GM18502 (cell line): ENCODE results near the gene TMEM253.

Experiments used
- ATAC-seq: cut with Tn5 transposase; IDR thresholded peaks from one replicate; pipeline ENCODE4 v1.9.1; 2021; ENCODE audit warnings: mild to moderate bottlenecking; ENCODE audit not compliant: unreplicated experiment, poor library complexity

TMEM253 gene

DNA sequence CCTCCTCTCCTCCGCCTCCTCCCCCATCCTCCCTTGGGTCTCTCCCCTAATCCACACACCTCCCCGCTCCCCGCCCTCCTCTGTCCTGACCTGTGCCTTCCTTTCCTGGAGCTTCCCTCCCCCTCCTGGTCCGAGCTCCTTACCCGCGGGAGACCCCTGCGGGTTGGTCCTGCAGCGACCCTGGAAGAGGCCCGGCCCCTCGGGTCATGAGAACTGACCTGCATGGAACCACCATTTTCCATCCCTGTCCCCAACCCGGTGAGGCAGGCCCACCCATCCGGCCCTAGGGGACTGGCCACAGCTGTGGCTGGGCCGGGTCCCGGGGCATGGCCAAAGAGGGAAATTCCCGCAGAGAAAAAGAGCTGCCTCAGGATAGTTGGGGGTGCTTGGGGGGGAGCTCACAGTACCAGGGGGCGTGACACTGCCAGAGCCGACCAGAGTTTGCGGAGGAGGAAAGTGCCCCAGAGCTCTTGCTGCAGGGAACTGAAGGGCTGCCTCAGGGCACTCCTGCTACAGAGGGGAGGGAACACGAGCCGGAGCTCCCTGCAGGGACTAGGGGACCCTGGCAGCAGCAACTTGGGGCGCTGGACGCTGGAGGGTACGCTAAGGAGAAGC is 30.1 kb upstream of the TMEM253 start:
- no peak for ATAC-seq

DNA sequence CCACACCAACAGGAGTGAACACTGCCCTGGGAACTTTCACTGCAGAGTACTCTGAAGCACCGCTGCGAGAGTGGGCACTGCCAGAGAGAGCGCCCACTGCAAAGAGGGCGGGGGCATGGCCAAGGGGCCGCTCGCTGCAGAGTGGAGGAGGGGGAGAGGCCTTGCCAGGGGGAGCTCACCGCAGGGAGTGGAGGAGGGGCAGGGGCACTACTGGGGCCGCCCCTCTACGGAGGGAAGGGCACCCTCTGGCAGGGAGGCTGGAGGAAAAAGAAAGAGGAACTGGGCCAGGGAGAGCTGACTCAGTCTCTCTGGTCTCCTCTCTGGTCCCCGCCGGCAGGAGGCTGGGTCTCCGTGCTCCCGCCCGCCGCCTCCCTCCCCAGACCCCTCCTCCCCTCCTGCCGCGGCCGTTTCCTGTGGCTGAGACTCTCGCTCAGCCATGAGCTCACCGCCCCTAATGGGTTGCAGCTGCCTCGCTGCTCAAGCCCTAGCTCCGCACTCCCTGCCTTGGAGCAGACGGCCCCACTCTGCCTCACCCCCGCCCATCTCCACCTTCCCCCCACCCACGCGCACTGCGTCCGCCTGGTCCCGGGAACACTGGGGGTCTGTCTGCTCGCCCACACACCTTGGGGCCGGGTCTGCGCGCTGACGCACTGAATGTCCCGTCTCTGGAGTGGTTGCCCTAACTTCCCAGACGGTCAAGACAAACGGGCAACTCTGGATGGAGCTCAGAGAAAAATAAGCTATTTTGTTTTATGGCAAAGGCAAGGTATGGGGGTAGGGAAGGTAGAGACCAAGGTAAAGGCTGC is 29.4 kb upstream of the TMEM253 start:
- ATAC-seq = peak; percentile 78

DNA sequence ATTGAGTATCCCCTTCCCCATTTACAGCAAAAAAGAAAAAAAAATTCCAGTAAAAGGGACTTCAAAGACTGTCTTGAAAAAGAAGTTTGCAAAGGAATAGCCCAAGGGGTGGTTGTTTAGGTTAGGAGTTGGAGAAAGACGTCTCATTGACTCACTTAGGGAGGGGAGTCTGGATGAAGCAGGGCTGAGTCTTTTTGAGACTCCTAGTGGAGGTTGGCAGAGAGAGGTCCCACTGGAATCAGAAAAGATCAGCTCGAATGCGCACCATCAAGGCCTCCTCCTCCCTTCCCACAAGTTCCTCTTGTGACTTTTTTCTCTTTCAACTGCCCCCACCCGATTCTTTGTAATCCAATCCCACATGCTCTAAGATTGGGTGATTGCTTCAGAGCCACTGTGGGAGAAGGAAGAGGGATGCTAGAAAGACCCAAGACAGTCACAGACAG is 28.8 kb upstream of the TMEM253 start:
- no peak for ATAC-seq

DNA sequence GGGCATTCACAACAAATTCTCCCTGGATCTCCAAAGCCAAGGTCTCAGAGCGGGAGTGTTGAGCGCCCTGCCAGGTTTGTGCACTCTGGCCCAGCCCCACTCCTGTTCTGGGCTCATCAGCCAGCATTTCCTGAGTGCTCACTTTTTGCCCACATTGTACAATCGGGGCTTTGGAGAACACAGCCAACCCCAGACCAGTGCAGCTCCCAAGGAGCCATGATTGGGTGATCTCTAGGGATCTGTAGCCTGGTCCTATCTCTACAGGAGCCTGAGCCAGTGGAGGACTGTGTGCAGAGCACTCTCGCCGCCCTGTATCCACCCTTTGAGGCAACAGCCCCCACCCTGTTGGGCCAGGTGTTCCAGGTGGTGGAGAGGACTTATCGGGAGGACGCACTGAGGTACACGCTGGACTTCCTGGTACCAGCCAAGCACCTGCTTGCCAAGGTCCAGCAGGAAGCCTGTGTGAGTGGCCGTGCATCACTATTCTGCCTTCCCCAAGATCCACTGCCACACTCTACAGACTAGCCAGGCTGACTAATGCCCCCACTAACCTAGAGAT is 28.0 kb upstream of the TMEM253 start:
- no peak for ATAC-seq

DNA sequence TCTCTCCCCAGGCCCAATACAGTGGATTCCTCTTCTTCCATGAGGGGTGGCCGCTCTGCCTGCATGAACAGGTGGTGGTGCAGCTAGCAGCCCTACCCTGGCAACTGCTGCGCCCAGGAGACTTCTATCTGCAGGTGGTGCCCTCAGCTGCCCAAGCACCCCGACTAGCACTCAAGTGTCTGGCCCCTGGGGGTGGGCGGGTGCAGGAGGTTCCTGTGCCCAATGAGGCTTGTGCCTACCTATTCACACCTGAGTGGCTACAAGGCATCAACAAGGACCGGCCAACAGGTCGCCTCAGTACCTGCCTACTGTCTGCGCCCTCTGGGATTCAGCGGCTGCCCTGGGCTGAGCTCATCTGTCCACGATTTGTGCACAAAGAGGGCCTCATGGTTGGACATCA is 26.9 kb upstream of the TMEM253 start:
- no peak for ATAC-seq

DNA sequence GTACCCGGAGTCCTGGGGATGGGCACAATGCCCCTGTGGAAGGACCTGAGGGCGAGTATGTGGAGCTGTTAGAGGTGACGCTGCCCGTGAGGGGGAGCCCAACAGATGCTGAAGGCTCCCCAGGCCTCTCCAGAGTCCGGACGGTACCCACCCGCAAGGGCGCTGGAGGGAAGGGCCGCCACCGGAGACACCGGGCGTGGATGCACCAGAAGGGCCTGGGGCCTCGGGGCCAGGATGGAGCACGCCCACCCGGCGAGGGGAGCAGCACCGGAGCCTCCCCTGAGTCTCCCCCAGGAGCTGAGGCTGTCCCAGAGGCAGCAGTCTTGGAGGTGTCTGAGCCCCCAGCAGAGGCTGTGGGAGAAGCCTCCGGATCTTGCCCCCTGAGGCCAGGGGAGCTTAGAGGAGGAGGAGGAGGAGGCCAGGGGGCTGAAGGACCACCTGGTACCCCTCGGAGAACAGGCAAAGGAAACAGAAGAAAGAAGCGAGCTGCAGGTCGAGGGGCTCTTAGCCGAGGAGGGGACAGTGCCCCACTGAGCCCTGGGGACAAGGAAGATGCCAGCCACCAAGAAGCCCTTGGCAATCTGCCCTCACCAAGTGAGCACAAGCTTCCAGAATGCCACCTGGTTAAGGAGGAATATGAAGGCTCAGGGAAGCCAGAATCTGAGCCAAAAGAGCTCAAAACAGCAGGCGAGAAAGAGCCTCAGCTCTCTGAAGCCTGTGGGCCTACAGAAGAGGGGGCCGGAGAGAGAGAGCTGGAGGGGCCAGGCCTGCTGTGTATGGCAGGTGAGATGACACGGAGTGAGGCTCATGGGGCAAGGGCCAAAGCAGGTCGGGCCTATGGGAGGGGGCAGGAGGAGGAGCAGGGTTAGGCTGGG is 26.2 kb upstream of the TMEM253 start:
- no peak for ATAC-seq

DNA sequence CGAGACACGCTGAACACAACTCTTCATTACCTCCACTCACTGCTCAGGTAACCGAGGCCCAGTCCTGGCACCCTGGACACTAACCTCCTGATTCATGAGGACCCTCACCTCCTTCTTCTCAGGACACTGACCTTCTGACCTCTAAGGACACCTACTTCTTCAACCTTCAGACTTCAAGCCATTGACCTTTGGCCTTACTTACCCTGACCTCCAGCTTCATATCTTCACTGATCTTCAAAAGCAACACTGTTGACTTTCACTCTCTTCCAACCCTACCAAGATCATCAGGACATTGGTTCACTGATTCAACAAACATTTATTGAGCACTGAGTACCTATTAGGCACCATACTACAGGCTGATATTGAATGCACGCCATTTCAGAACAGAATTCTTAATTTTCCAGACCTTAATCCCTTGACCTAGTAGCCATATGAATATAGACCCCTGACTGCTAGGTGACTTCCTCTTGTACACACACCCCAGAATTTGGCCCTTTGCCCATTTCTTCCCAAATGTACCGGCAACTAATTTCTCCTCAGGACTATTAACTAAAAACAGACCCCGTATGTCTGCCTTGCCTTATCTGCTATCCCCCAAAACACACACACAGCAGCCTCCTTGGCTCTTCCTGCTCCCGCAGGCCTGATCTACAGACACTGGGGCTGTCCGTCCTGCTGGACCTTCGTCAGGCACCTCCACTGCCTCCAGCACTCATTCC is 25.0 kb upstream of the TMEM253 start:
- no peak for ATAC-seq

DNA sequence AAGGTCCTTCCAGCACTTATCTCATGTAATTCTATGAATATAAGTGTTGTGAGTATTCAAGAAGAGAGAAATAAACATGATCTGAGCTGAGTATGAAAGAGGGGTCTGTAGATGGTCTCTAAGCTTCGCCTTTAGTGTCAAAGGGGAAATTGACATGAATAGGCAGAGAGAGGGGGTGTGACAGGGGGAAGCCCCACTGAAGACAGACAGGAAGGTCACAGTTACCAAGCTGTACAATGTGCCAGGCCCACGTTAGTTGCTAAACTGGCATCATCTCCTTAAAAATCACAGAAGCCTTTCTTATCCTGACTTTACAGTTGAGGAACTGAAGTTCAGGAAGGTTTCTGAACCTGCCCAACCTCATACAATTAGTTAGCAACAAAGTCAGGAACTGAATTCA is 23.2 kb upstream of the TMEM253 start:
- ATAC-seq = no peak

DNA sequence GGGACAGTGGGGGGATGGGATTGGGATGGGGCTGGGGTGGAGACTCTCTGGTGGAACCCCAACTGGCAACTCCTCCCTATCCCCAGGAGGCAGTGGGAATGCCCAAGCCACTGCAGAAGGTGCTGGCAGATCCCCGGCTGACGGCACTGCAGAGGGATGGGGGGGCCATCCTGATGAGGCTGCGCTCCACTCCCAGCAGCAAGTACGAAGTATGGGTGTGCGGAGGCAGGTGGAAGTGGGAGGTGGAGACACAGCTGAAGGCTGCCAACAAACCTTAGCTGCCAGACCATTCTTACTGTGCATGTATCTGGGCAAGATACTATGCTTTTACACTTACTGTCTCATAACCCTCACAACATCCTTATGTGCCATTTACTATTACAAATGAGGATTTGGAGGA is 22.6 kb upstream of the TMEM253 start:
- no peak for ATAC-seq

DNA sequence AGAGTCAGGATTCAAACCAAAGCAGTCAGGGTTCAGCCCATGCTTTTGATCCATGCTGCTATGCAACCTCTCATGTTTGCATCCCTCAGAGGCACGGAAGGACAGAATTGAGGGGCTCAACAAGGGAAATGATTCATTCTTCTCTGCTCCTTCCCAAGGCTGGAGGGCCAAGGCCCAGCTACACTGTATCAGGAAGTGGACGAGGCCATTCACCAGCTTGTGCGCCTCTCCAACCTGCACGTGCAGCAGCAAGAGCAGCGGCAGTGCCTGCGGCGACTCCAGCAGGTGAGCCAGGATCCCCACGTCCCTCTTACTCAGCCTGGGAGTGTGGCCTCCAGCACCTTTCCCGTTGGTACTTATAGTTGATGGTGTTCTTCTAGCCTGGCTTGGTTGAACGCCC is 22.1 kb upstream of the TMEM253 start:
- no peak for ATAC-seq

DNA sequence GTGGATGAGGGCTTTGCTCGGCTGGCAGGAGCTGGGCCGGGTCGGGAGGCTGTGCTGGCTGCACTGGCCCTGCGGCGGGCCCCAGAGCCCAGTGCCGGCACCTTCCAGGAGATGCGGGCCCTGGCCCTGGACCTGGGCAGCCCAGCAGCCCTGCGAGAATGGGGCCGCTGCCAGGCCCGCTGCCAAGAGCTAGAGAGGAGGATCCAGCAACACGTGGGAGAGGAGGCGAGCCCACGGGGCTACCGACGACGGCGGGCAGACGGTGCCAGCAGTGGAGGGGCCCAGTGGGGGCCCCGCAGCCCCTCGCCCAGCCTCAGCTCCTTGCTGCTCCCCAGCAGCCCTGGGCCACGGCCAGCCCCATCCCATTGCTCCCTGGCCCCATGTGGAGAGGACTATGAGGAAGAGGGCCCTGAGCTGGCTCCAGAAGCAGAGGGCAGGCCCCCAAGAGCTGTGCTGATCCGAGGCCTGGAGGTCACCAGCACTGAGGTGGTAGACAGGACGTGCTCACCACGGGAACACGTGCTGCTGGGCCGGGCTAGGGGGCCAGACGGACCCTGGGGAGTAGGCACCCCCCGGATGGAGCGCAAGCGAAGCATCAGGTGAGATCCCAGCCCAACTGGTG is 19.2 kb upstream of the TMEM253 start:
- no peak for ATAC-seq

DNA sequence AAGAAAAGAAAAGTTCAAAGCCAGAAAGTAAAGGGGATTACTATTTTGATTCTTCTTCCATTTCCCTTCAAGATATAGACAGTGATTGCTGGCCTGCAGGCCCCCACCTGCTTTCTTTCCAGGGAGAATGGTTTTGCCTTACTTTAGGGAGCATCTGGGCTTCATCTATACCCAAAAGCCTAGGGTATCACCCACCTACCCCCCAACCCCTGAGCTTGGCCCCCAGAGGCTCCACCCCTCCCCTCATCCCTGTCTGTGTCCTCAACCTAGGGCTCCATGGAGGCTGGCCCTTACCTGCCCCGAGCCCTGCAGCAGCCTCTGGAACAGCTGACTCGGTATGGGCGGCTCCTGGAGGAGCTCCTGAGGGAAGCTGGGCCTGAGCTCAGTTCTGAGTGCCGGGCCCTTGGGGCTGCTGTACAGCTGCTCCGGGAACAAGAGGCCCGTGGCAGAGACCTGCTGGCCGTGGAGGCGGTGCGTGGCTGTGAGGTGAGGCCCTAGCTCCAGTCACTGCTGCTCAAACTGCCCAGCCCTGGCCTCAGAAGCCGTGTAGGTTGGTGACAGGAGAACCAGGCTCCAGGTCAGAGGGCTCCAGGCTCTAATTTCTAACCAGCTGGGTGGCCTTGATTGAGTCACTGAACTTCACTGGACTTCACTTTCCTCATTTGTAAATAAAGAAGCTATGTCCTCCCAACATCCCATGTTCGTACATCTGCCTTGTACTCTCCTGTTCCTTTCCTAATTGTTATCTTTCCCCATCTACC is 17.1 kb upstream of the TMEM253 start:
- ATAC-seq = no peak

DNA sequence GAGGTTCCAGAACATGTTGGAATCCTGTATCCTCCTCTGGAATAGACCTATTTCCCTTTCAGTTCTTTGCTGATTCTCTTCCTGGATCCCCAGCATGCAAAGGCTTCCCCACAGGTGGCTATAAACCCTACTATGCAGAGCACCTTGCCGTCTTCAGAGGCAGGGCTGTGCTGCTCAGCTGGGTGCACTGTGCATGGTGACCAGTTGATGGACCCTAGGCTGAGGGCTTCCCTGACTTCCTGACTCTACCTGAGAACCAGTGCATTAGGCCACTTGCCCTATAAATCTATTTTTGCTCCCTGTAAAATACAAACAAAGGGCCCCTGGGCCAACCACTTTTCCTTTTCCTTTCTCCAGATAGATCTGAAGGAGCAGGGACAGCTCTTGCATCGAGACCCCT is 16.5 kb upstream of the TMEM253 start:
- no peak for ATAC-seq

DNA sequence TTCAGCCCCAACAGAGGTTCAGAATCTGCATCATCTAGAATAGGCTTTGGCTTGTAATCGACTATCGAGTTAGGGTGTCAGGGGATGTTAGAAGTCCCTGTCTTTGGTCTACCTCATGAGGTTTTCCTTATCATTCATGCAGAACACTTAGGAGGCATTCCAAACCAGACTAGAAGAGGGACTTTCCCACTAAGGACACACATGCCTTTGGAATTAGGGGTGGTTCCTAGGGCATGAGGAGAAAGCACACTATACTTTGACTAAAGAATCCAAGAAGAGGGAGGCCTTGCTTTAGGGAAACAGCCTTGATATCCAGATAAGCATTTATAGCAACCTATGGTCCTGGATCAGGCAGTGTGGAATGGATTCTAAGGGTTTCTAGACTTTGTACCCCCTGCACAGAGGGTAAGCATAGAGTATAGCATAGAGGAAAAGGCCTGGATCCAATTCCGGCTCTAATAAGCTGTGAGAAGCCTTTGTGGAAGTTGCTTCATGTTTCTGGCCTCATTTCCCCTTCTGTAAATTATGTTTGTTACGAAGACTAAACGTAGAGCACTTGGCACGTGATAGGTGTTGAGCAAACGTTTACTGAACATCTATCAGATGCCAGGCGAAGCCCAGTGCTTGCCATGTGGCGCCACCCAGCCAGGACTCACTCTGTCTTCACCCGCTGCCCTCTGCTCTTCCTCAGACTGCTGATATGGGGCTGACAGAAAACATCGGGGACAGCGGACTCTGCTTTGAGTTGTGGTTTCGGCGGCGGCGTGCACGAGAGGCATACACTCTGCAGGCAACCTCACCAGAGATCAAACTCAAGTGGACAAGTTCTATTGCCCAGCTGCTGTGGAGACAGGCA is 15.6 kb upstream of the TMEM253 start:
- no peak for ATAC-seq

DNA sequence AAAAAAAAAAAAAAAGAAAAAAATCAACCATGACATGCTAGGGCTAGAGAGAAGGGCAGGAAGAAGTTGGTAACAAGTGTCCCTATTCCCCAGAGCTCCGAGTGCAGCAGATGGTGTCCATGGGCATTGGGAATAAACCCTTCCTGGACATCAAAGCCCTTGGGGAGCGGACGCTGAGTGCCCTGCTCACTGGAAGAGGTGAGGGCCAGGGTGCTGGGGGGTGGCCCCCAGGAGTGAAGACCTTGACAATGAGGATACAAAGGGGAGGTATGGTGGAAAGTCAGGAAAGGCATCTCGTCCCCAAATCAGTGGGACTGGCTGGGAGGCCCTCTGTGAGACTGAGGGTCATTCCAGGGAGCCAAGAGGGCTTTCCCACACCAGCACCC is 14.0 kb upstream of the TMEM253 start:
- no peak for ATAC-seq

DNA sequence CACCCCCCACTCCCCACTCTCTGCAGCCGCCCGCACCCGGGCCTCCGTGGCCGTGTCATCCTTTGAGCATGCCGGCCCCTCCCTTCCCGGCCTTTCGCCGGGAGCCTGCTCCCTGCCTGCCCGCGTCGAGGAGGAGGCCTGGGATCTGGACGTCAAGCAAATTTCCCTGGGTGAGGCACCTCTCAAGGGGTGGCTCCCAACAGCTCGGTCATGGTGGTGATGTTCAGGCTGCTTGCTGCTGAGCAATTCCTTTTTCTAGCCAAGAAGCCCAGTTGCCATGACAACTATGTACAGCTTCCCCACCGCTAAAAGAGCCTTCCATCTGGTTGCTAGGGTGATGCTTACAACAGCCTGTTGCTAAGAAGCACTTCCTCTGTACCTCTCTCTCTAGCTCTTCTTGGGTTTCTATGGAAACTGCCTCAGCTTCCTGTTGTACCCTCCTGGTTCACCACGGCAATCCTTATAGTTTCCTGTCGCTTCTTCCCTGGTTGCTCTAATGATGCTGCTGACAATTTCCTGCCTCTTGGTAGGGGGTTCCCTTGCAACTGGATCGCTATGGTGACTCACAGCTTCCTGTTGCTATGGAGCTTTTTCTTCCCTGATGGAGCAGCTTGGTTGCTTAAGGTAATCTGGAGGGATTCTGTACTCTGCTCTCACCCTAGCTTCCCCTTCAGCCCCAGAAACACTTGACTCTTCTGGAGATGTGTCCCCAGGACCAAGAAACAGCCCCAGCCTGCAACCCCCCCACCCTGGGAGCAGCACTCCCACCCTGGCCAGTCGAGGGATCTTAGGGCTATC is 13.4 kb upstream of the TMEM253 start:
- ATAC-seq = peak; percentile 70

DNA sequence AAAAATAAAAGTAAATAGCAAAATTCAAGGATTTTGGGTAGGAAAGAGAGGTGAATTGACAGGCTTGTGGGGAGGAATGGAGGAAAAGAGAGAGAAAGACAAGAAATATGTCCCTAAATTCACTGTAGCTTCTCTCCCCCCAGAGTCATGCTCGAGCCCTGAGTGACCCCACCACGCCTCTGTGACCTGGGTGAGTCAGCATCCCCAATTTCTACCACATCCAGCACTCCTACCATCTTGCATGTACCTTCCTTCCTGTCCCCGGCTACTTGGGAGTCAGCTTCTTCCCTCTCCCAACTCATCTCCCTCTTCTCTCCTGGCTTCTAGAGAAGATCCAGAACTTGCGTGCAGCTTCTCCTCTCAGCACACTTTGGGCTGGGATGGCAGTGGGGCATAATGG is 12.2 kb upstream of the TMEM253 start:
- ATAC-seq = no peak
